ENCODE measurements around the gene BLID. TPM values are rescaled to one million over a fixed set of nuclear protein-coding genes. Genes with fewer than 3 reads are reported as not detected.

The BLID gene
- total RNA-seq, 2 experiments from 2014 or later = not detected

DNA sequence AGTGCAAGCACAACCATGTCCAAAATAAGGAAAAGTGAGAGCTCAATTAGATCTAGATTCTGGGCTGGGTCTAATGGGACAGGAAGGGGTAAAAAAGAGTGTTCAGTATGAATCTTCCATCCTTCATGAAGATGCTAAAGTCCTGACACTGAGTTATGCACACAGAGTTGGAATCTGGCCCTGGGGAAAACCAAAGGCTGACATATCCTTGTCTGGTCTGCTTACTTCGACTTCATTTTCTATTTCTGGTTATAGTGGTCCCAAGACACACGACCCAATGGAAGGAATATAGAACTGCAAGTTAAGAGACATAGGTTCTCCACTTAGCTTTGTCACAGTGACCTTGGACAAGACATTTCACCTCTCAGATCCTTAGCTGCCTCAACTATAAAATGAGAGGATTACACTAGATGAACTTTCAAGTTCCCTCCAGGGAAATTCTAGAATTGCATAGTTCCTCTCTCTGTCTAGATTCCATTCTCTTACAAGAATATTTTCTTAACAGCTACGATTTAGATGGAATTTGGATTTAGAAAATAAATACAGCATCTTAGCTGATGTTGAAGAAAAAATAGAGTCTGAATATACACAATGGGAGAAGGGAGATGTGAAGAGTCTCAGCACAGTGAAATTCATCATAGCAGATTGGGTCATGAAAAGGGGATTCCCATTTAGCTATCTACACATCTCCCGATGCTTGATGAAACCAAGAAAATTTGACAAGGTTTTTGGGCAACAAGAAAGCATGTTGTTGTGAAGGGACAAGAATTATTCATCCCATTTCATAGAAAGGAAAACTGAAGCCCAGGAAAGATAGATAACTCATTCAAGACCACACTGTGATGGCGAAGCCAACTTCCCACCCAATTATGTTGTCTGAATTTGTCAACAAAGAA is 3.3 kb downstream of the BLID start:
- no peak for DNase-seq (ENCODE audit: low spot score)
- Histone ChIP-seq H3K36me3 (ENCODE audit: insufficient read depth, low read length) (no peaks in the 10 kb centered on the region), H3K4me2 (ENCODE audit: low read length) (no peak overlapping the region), H3K27ac (ENCODE audit: low read depth, low read length, poor library complexity, severe bottlenecking) (no peak overlapping the region), H3K4me1 (ENCODE audit: insufficient read depth, low read length, poor library complexity, severe bottlenecking) (no peaks in the 10 kb centered on the region), H3K9me3 (ENCODE audit: low read length) (no peaks in the 10 kb centered on the region), H3K4me3 (ENCODE audit: low read depth, low read length, poor library complexity, severe bottlenecking) (no peak overlapping the region), H3K79me2 (ENCODE audit: insufficient read depth, low read depth, low read length) (no peaks in the 10 kb centered on the region), H4K20me1 (ENCODE audit: insufficient read depth, low read length) (no peaks in the 10 kb centered on the region), H3K9me2 (ENCODE audit: insufficient read depth, low read length) (no peaks in the 10 kb centered on the region), H2AFZ (ENCODE audit: low read length) (no peak overlapping the region)
- CTCF ChIA-PET (ENCODE audit: unreplicated experiment) = no interaction called here
- POLR2A ChIA-PET = interaction anchor here (0.7 kb wide), 1 partner anchor 279 kb away, joined by 3 read pairs; no protein-coding TSS in a partner anchor
- intact Hi-C loops (cut with micrococcal nuclease; ENCODE audit: unreplicated experiment) = no loop called here
- TF ChIP-seq EZH2phosphoT487 (IDR thresholded peaks at IDR 0.05; ENCODE audit: borderline replicate concordance, low read depth, low read length) = no peak
- TF ChIP-seq, protein P1, sequence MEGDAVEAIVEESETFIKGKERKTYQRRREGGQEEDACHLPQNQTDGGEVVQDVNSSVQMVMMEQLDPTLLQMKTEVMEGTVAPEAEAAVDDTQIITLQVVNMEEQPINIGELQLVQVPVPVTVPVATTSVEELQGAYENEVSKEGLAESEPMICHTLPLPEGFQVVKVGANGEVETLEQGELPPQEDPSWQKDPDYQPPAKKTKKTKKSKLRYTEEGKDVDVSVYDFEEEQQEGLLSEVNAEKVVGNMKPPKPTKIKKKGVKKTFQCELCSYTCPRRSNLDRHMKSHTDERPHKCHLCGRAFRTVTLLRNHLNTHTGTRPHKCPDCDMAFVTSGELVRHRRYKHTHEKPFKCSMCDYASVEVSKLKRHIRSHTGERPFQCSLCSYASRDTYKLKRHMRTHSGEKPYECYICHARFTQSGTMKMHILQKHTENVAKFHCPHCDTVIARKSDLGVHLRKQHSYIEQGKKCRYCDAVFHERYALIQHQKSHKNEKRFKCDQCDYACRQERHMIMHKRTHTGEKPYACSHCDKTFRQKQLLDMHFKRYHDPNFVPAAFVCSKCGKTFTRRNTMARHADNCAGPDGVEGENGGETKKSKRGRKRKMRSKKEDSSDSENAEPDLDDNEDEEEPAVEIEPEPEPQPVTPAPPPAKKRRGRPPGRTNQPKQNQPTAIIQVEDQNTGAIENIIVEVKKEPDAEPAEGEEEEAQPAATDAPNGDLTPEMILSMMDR (conservative IDR thresholded peaks at IDR 0.05; ENCODE audit: low read length) = no peak
- no TSS peak for BruUV-seq (replicated peaks)

DNA sequence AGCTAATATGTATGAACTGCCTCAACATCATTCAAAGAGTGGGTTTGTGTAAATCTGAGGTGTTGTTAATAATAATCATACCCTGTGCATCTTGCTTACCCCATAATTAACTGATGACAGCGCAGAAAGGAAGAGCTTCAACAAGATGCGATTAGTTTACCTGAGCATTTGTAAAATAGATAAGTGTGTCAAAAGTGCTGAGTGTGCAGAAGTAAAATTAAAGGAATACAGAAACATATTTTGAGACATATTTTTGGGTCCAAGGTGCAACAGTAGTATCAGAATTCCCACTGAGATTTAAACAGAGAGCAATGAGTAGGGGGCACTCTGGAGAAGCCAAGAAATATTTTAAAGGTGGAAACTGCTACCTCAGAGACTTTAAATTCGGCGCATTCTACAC is 6.1 kb downstream of the BLID start:
- no peaks in the 10 kb centered on the region for H3K79me2 ChIP-seq (ENCODE audit: insufficient read depth, low read depth, low read length)
- POLR2A ChIA-PET = no interaction called here
- H3K4me3 ChIP-seq (ENCODE audit: low read depth, low read length, poor library complexity, severe bottlenecking) = no peak overlapping the region
- no peak for DNase-seq (ENCODE audit: low spot score)
- H3K36me3 ChIP-seq (ENCODE audit: insufficient read depth, low read length) = no peaks in the 10 kb centered on the region
- H3K9me3 ChIP-seq (ENCODE audit: low read length) = no peaks in the 10 kb centered on the region
- H4K20me1 ChIP-seq (ENCODE audit: insufficient read depth, low read length) = no peaks in the 10 kb centered on the region
- TF ChIP-seq, protein P1 (conservative IDR thresholded peaks at IDR 0.05; ENCODE audit: low read length) = no peak
- no peak for TF ChIP-seq EZH2phosphoT487 (IDR thresholded peaks at IDR 0.05; ENCODE audit: borderline replicate concordance, low read depth, low read length)
- H3K27ac ChIP-seq (ENCODE audit: low read depth, low read length, poor library complexity, severe bottlenecking) = no peak overlapping the region
- H2AFZ ChIP-seq (ENCODE audit: low read length) = no peak overlapping the region
- H3K4me1 ChIP-seq (ENCODE audit: insufficient read depth, low read length, poor library complexity, severe bottlenecking) = no peaks in the 10 kb centered on the region
- no TSS peak for BruUV-seq (replicated peaks)
- no peaks in the 10 kb centered on the region for H3K9me2 ChIP-seq (ENCODE audit: insufficient read depth, low read length)
- H3K4me2 ChIP-seq (ENCODE audit: low read length) = no peak overlapping the region
- CTCF ChIA-PET (ENCODE audit: unreplicated experiment) = no interaction called here
- intact Hi-C loops (cut with micrococcal nuclease; ENCODE audit: unreplicated experiment) = no loop called here

GRCh38 chr11:122108828-122109227 is 7.2 kb downstream of the BLID start:
- no peaks in the 10 kb centered on the region for H3K9me2 ChIP-seq (ENCODE audit: insufficient read depth, low read length)
- no peak overlapping the region for H3K4me3 ChIP-seq (ENCODE audit: low read depth, low read length, poor library complexity, severe bottlenecking)
- no peaks in the 10 kb centered on the region for H3K9me3 ChIP-seq (ENCODE audit: low read length)
- CTCF ChIA-PET (ENCODE audit: unreplicated experiment) = no interaction called here
- POLR2A ChIA-PET = no interaction called here
- no peak overlapping the region for H3K27ac ChIP-seq (ENCODE audit: low read depth, low read length, poor library complexity, severe bottlenecking)
- no peaks in the 10 kb centered on the region for H3K79me2 ChIP-seq (ENCODE audit: insufficient read depth, low read depth, low read length)
- intact Hi-C loops (cut with micrococcal nuclease; ENCODE audit: unreplicated experiment) = no loop called here
- H4K20me1 ChIP-seq (ENCODE audit: insufficient read depth, low read length) = no peaks in the 10 kb centered on the region
- no peaks in the 10 kb centered on the region for H3K4me1 ChIP-seq (ENCODE audit: insufficient read depth, low read length, poor library complexity, severe bottlenecking)
- H3K4me2 ChIP-seq (ENCODE audit: low read length) = no peak overlapping the region
- no peak overlapping the region for H2AFZ ChIP-seq (ENCODE audit: low read length)
- TF ChIP-seq, protein P1 (conservative IDR thresholded peaks at IDR 0.05; ENCODE audit: low read length) = no peak
- TF ChIP-seq EZH2phosphoT487 (IDR thresholded peaks at IDR 0.05; ENCODE audit: borderline replicate concordance, low read depth, low read length) = no peak
- H3K36me3 ChIP-seq (ENCODE audit: insufficient read depth, low read length) = no peaks in the 10 kb centered on the region
- no peak for DNase-seq (ENCODE audit: low spot score)
- no TSS peak for BruUV-seq (replicated peaks)
